H1 (cell line): Measurements from ENCODE around the gene CCDC9B. TPM values are rescaled to one million over a fixed set of nuclear protein-coding genes. Genes with fewer than 3 reads are reported as not detected.

Experiments used
- CTCF ChIA-PET: fragments of 300-600 bp; sonication (Branson Sonifier 250); formaldehyde crosslinking; loops from one replicate; lab custom pipeline; 2021; ENCODE audit not compliant: partially characterized antibody; lab: Charles Lee
- POLR2A ChIA-PET: fragments of 300-600 bp; sonication (Branson Sonifier 250); formaldehyde crosslinking; loops from one replicate; lab custom pipeline; 2021; ENCODE audit warnings: inconsistent platforms; ENCODE audit not compliant: partially characterized antibody; lab: Charles Lee
- DNase-seq, 2 experiments: peaks; one replicate each; pipeline versions ENCODE4 v3.0.0 to v3.0.0-alpha.2; 2010 to 2022; ENCODE audit warnings: low spot score in 2 of 2, low read depth in 1 of 2, mixed read lengths in 1 of 2
- FAIRE-seq: peaks from 2 replicates; lab custom pipeline; 2011; peaks lifted over from hg19 to GRCh38; lab: Jason Lieb, UNC
- H2AFZ ChIP-seq: 2 replicates; pipeline ENCODE4 v1.8.1; 2012; ENCODE audit warnings: low read length, inconsistent platforms
- H2AK5ac ChIP-seq: 2 replicates; pipeline ENCODE4 v1.6.1; 2013; ENCODE audit warnings: low read depth, low read length
- H2BK120ac ChIP-seq: replicated peaks from 2 replicates; pipeline ENCODE3; 2013; ENCODE audit warnings: low read depth, low read length, inconsistent platforms
- H2BK12ac ChIP-seq: 2 replicates; pipeline ENCODE4 v1.6.1; 2013; ENCODE audit warnings: low read depth, low read length
- H2BK15ac ChIP-seq: 2 replicates; pipeline ENCODE4 v1.6.1; 2013; ENCODE audit warnings: low read length
- H2BK20ac ChIP-seq: 2 replicates; pipeline ENCODE4 v1.6.1; 2013; ENCODE audit warnings: low read length
- H2BK5ac ChIP-seq: 2 replicates; pipeline ENCODE4 v1.6.1; 2013; ENCODE audit warnings: low read depth, low read length
- H3K14ac ChIP-seq: 2 replicates; pipeline ENCODE4 v1.6.1; 2013; ENCODE audit warnings: inconsistent platforms; ENCODE audit not compliant: insufficient read length
- H3K18ac ChIP-seq: 2 replicates; pipeline ENCODE4 v1.6.1; 2013; ENCODE audit warnings: low read length; ENCODE audit errors: extremely low read depth
- H3K23ac ChIP-seq: 2 replicates; pipeline ENCODE4 v1.6.1; 2013; ENCODE audit warnings: inconsistent platforms; ENCODE audit not compliant: insufficient read length
- H3K23me2 ChIP-seq: 2 replicates; pipeline ENCODE4 v1.6.1; 2013; ENCODE audit warnings: low read depth, low read length
- H3K27ac ChIP-seq: 2 replicates; pipeline ENCODE4 v1.6.1; 2011; ENCODE audit warnings: low read depth, low read length, inconsistent platforms
- H3K27me3 ChIP-seq, 4 experiments: replicated peaks in 1 of 4; 1 replicate in 1 of 4; 2 replicates in 3 of 4; pipeline versions ENCODE4 v1.6.1 to v1.8.1; 2011 to 2013; ENCODE audit warnings: low read length in 3 of 4, mild to moderate bottlenecking in 3 of 4, inconsistent platforms in 2 of 4, mixed read lengths in 2 of 4, moderate library complexity in 1 of 4; ENCODE audit not compliant: control insufficient read depth in 3 of 4, insufficient read depth in 3 of 4; ENCODE audit errors: extremely low read depth in 1 of 4
- H3K36me3 ChIP-seq, 4 experiments: 2 replicates each; pipeline versions ENCODE4 v1.6.1 to v1.8.1; 2011 to 2013; ENCODE audit warnings: mild to moderate bottlenecking in 4 of 4, low read length in 3 of 4, moderate library complexity in 2 of 4, control low read depth in 1 of 4, inconsistent platforms in 1 of 4; ENCODE audit not compliant: insufficient read depth in 4 of 4, control insufficient read depth in 2 of 4
- H3K4ac ChIP-seq: replicated peaks from 2 replicates; pipeline ENCODE3; 2013; ENCODE audit warnings: low read length, low read depth, mixed read lengths, inconsistent platforms; ENCODE audit not compliant: insufficient read length
- H3K4me1 ChIP-seq, 4 experiments: replicated peaks in 1 of 4; 1 replicate in 1 of 4; 2 replicates in 3 of 4; pipeline versions ENCODE4 v1.6.1 to v1.8.1; 2011 to 2013; ENCODE audit warnings: low read length in 3 of 4, inconsistent platforms in 2 of 4, mixed read lengths in 1 of 4; ENCODE audit not compliant: insufficient read depth in 4 of 4, control insufficient read depth in 3 of 4
- H3K4me2 ChIP-seq, 2 experiments: 2 replicates each; pipeline versions ENCODE4 v1.6.1 to v1.8.1; 2011 to 2013; ENCODE audit warnings: low read depth in 2 of 2, low read length in 2 of 2, control low read depth in 1 of 2, inconsistent platforms in 1 of 2, mild to moderate bottlenecking in 1 of 2; ENCODE audit not compliant: insufficient read depth in 1 of 2
- H3K4me3 ChIP-seq, 4 experiments: fragments of 200-600, 300-600 bp in 1 of 4; sonication (generic), shearing (Covaris generic), sonication (Bioruptor Twin) in 1 of 4; 2 replicates each; pipeline versions ENCODE4 v1.5.1 to v1.8.1; 2011 to 2016; ENCODE audit warnings: low read length in 4 of 4, low read depth in 3 of 4, control low read depth in 2 of 4, inconsistent platforms in 2 of 4, mild to moderate bottlenecking in 2 of 4, mixed read lengths in 1 of 4, moderate library complexity in 1 of 4; ENCODE audit not compliant: insufficient read depth in 2 of 4; ENCODE audit errors: extremely low read depth in 1 of 4
- H3K56ac ChIP-seq: replicated peaks from 2 replicates; pipeline ENCODE3; 2013; ENCODE audit warnings: low read depth, mild to moderate bottlenecking, mixed read lengths, low read length, inconsistent platforms; ENCODE audit not compliant: insufficient read length
- H3K79me1 ChIP-seq: 2 replicates; pipeline ENCODE4 v1.6.1; 2013; ENCODE audit warnings: low read depth, low read length, control low read depth
- H3K79me2 ChIP-seq, 2 experiments: 2 replicates each; pipeline versions ENCODE4 v1.6.1 to v1.8.1; 2012 to 2013; ENCODE audit warnings: low read length in 2 of 2, mild to moderate bottlenecking in 2 of 2, inconsistent platforms in 1 of 2; ENCODE audit not compliant: insufficient read depth in 2 of 2, control insufficient read depth in 1 of 2
- H3K9ac ChIP-seq, 4 experiments: replicated peaks in 1 of 4; 1 replicate in 1 of 4; 2 replicates in 3 of 4; pipeline versions ENCODE4 v1.6.1 to v1.8.1; 2011 to 2013; ENCODE audit warnings: low read depth in 3 of 4, low read length in 3 of 4, control low read depth in 2 of 4, mild to moderate bottlenecking in 2 of 4, moderate library complexity in 2 of 4, inconsistent platforms in 1 of 4; ENCODE audit errors: extremely low read depth in 1 of 4
- H3K9me3 ChIP-seq, 2 experiments: 2 replicates each; pipeline versions ENCODE4 v1.6.1 to v1.8.1; 2012 to 2013; ENCODE audit warnings: mild to moderate bottlenecking in 2 of 2, moderate library complexity in 2 of 2, control low read depth in 1 of 2, inconsistent platforms in 1 of 2, low read depth in 1 of 2, low read length in 1 of 2, mixed read lengths in 1 of 2; ENCODE audit not compliant: insufficient read depth in 2 of 2
- H4K20me1 ChIP-seq, 2 experiments: replicated peaks in 1 of 2; 2 replicates each; pipeline versions ENCODE3 to v1.8.1; 2011 to 2013; ENCODE audit warnings: inconsistent platforms in 2 of 2, low read length in 2 of 2, mild to moderate bottlenecking in 1 of 2; ENCODE audit not compliant: insufficient read depth in 2 of 2, control insufficient read depth in 1 of 2
- H4K5ac ChIP-seq: 2 replicates; pipeline ENCODE4 v1.6.1; 2013; ENCODE audit warnings: low read length, low read depth, mixed read lengths, inconsistent platforms; ENCODE audit not compliant: insufficient read length
- H4K8ac ChIP-seq: 2 replicates; pipeline ENCODE4 v1.8.0; 2013; ENCODE audit warnings: mild to moderate bottlenecking, moderate library complexity, low read length, inconsistent platforms; ENCODE audit not compliant: insufficient read depth; ENCODE audit errors: extremely low read depth
- H4K91ac ChIP-seq: replicated peaks from 2 replicates; pipeline ENCODE3; 2013; ENCODE audit warnings: low read length, mixed read lengths, inconsistent platforms; ENCODE audit not compliant: insufficient read length
- BRCA1 ChIP-seq: IDR thresholded peaks from 2 replicates; pipeline ENCODE4 v1.6.1; 2012; ENCODE audit warnings: low read depth, low read length, improper control_type of control experiment
- WGBS, 2 experiments: shearing (Covaris generic) in 1 of 2; methylation state at CpG; one replicate each; pipeline versions ENCODE4 v1.1.6 to v1.1.7; 2013 to 2015; ENCODE audit warnings: low lambda C conversion rate in 2 of 2, mixed read lengths in 2 of 2, inconsistent platforms in 1 of 2, low coverage in 1 of 2, missing lambda C conversion rate in 1 of 2; ENCODE audit not compliant: insufficient replicate concordance in 2 of 2, insufficient coverage in 1 of 2, insufficient read length in 1 of 2; ENCODE audit errors: extremely low coverage in 1 of 2, missing lambda C conversion rate in 1 of 2; 5-methylcytosine and 5-hydroxymethylcytosine counted together
- polyA plus RNA-seq, 7 experiments: library from polyadenylated mRNA; depleted of rRNA in 3 of 7; stranded (reverse) in 5 of 7; unstranded in 2 of 7; fragments of >200 nt in 5 of 7; fragments of 200-250 nt in 2 of 7; gene quantifications; 1 replicate in 5 of 7; 2 replicates in 1 of 7; 4 replicates in 1 of 7; pipeline versions ENCODE4 v1.2.1 to v1.2.3, GENCODE V29; 2011 to 2013; ENCODE audit warnings: missing spikeins in 2 of 7, mixed read lengths in 2 of 7
- total RNA-seq: library from RNA; stranded (reverse); fragmentation: NEBNext Ultra II Directional; extraction: Animal tissue kit (Norgen Biotek cat#: 25700); gene quantifications from 2 replicates; pipeline ENCODE4 v1.2.1, GENCODE V29; 2021
- TF ChIP-seq, protein P1 (sequence below), 3 experiments: IDR thresholded peaks; 1 replicate in 2 of 3; 2 replicates in 1 of 3; pipeline versions ENCODE4 v1.5.1 to v1.6.1; 2011; ENCODE audit warnings: low read length in 3 of 3, mild to moderate bottlenecking in 3 of 3, inconsistent platforms in 2 of 3, low read depth in 1 of 3, moderate library complexity in 1 of 3; ENCODE audit not compliant: insufficient read depth in 1 of 3; ENCODE audit errors: control extremely low read depth in 1 of 3

The CCDC9B gene
- total and polyA plus RNA-seq, 2 of the 8 experiments (the other 6 are each of a cell fraction or from before 2014, with no cell fraction given), result 0.45 to 0.78 TPM

DNA sequence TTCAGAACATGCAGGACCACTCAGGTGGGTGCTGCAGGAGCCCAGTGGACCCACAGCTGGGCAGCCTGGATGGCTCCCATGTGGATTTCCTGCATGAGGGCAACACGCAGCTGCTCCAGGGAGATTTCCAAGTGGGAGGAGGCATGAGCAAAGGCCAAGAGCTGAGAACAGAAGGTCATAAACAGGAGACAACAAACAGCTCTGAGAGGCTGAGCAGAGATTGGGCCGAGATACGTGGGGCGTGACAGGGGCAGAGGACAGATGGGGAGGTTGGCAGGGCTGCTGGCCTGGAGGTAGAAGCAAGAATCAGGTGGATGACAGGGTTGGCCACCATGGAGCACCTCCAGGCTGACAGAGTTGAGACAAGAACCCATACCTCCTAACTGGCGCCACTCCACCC, 13.0 kb upstream of the CCDC9B start:
- H3K4me3 ChIP-seq, result no peak overlapping the region
- H2BK5ac ChIP-seq, result peak overlapping the region; percentile 46; the same call in 1 of the 2 replicates
- H3K9ac ChIP-seq, result no peak overlapping the region; a peak in 1 of 7 replicates
- peaks cover 0 to 6% (median 4%) of the 10 kb centered on the region in 4 experiments; a peak in 3 of 7 replicates for H3K27me3 ChIP-seq
- no peak for DNase-seq
- peak overlapping the region; percentile 82 for H2BK20ac ChIP-seq
- no peaks in the 10 kb centered on the region for H3K79me1 ChIP-seq
- no peaks in the 10 kb centered on the region for H3K79me2 ChIP-seq
- no peak overlapping the region for H4K8ac ChIP-seq
- 80% methylated on average over 5 of the region's 5 CpGs; no CpG with 5 or more reads in 1 of the 2 experiments for WGBS, 2 experiments
- ChIA-PET POLR2A (interaction anchor here (0.6 to 1.4 kb wide), 4 partner anchors 10 to 119 kb away, joined by 3 read pairs; no protein-coding TSS in a partner anchor), CTCF (interaction anchor here (0.7 to 27.4 kb wide), 6 partner anchors 12 to 80 kb away, joined by 3 to 452 read pairs (median 3); partner anchors contain the start of gene CCDC9B)
- peak overlapping the region; percentile 28; the same call in 1 of the 2 replicates for H2AK5ac ChIP-seq
- H3K4me2 ChIP-seq, result peak overlapping the region; percentile 25 to 49; a peak in 3 of 4 replicates
- peaks cover 11 to 22% (median 14%) of the 10 kb centered on the region in 4 experiments for H3K4me1 ChIP-seq
- H3K27ac ChIP-seq, result no peak overlapping the region
- H4K91ac ChIP-seq, result no peak overlapping the region
- peak overlapping the region; percentile 52; the same call in 1 of the 2 replicates for H3K18ac ChIP-seq
- no peak for TF ChIP-seq BRCA1
- TF ChIP-seq, protein P1, sequence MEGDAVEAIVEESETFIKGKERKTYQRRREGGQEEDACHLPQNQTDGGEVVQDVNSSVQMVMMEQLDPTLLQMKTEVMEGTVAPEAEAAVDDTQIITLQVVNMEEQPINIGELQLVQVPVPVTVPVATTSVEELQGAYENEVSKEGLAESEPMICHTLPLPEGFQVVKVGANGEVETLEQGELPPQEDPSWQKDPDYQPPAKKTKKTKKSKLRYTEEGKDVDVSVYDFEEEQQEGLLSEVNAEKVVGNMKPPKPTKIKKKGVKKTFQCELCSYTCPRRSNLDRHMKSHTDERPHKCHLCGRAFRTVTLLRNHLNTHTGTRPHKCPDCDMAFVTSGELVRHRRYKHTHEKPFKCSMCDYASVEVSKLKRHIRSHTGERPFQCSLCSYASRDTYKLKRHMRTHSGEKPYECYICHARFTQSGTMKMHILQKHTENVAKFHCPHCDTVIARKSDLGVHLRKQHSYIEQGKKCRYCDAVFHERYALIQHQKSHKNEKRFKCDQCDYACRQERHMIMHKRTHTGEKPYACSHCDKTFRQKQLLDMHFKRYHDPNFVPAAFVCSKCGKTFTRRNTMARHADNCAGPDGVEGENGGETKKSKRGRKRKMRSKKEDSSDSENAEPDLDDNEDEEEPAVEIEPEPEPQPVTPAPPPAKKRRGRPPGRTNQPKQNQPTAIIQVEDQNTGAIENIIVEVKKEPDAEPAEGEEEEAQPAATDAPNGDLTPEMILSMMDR (IDR thresholded peaks at IDR 0.05; ENCODE audit: control extremely low read depth in 1 of 3, insufficient read depth in 1 of 3, low read depth in 1 of 3, low read length in 3 of 3), result 0 out of 4 replicates have a peak, but pooled peaks of 1 of the 3 experiments have one; percentile 7
- H2BK120ac ChIP-seq, result no peak overlapping the region
- H3K56ac ChIP-seq, result no peak overlapping the region
- no peak overlapping the region for H4K5ac ChIP-seq
- H2AFZ ChIP-seq, result no peak overlapping the region
- no peak overlapping the region for H3K23ac ChIP-seq
- H2BK15ac ChIP-seq, result peak overlapping the region; percentile 95
- FAIRE-seq, result no peak
- H3K23me2 ChIP-seq, result peaks cover 9% of the 10 kb centered on the region
- H3K9me3 ChIP-seq, result no peaks in the 10 kb centered on the region
- peak overlapping the region; percentile 88; the same call in 1 of the 2 replicates for H2BK12ac ChIP-seq
- no peak overlapping the region for H3K4ac ChIP-seq
- no peaks in the 10 kb centered on the region for H3K36me3 ChIP-seq
- H4K20me1 ChIP-seq, result no peaks in the 10 kb centered on the region
- H3K14ac ChIP-seq, result no peak overlapping the region
